GM12878 (cell line): ENCODE measurements around the gene NAT14. TPM values are rescaled to one million over a fixed set of nuclear protein-coding genes. Genes with fewer than 3 reads are reported as not detected.

Experiments
- ATAC-seq: fragments of 200-7000 bp; cut with Tn5 transposase; 3 replicates; pipeline ENCODE4 v1.9.1; 2020; ENCODE audit warnings: mild to moderate bottlenecking, moderate library complexity
- BruUV-seq: library from RNA; stranded (reverse); fragments of 400-500 nt; replicated peaks from 2 replicates; lab custom pipeline; 2021; lab: Mats Ljungman, UMichigan
- CTCF ChIA-PET: fragments of 300-600 bp; sonication (Branson Sonifier 250); formaldehyde crosslinking; extraction: SDS; loops from one replicate; lab custom pipeline; 2021; ENCODE audit warnings: inconsistent platforms; lab: Yijun Ruan, JAX
- POLR2A ChIA-PET: fragments of 350-600 bp; formaldehyde crosslinking; extraction: SDS; loops from one replicate; lab custom pipeline; 2021; ENCODE audit warnings: inconsistent platforms; lab: Charles Lee
- RAD21 ChIA-PET: fragments of 300-600 bp; sonication (Branson Sonifier 250); formaldehyde crosslinking; loops from one replicate; lab custom pipeline; 2023; ENCODE audit warnings: antibody characterized with exemption; ENCODE audit not compliant: unreplicated experiment; lab: Charles Lee
- SMC1A ChIA-PET: fragments of 300-600 bp; sonication (Branson Sonifier 250); formaldehyde crosslinking; loops from one replicate; lab custom pipeline; 2023; ENCODE audit not compliant: unreplicated experiment, uncharacterized antibody; lab: Charles Lee
- DNase-seq: peaks from one replicate; pipeline ENCODE4 v3.0.0-alpha.2; 2011; ENCODE audit warnings: low read depth, low spot score
- FAIRE-seq: peaks from 3 replicates; lab custom pipeline; 2011; peaks lifted over from hg19 to GRCh38; lab: Jason Lieb, UNC
- H2AFZ ChIP-seq: 2 replicates; pipeline ENCODE4 v1.6.0; 2011; ENCODE audit warnings: low read depth, low read length, control low read depth; ENCODE audit not compliant: control insufficient read depth
- H3K27ac ChIP-seq: 2 replicates; pipeline ENCODE4 v1.5.1; 2011; ENCODE audit warnings: control low read depth; ENCODE audit not compliant: control insufficient read depth, insufficient read depth
- H3K27me3 ChIP-seq, 2 experiments: replicated peaks in 1 of 2; 2 replicates each; pipeline versions ENCODE4 v1.6.0 to v1.6.1; 2011; ENCODE audit warnings: low read length in 1 of 2; ENCODE audit not compliant: control insufficient read depth in 2 of 2, insufficient read depth in 2 of 2
- H3K36me3 ChIP-seq, 2 experiments: 2 replicates each; pipeline ENCODE4 v1.5.1; 2011; ENCODE audit warnings: low read length in 1 of 2; ENCODE audit not compliant: control insufficient read depth in 2 of 2, insufficient read depth in 2 of 2
- H3K4me1 ChIP-seq: 2 replicates; pipeline ENCODE4 v1.6.1; 2011; ENCODE audit warnings: mild to moderate bottlenecking, low read length, moderate library complexity, mixed read lengths; ENCODE audit not compliant: control insufficient read depth, insufficient read depth
- H3K4me2 ChIP-seq: 2 replicates; pipeline ENCODE4 v1.6.0; 2011; ENCODE audit warnings: control low read depth; ENCODE audit not compliant: control insufficient read depth, insufficient read depth
- H3K4me3 ChIP-seq: fragments of 200-600 bp; sonication (generic); 2 replicates; pipeline ENCODE4 v1.5.1; 2016
- H3K79me2 ChIP-seq: 2 replicates; pipeline ENCODE4 v1.6.0; 2011; ENCODE audit warnings: low read length; ENCODE audit not compliant: control insufficient read depth, insufficient read depth
- H3K9ac ChIP-seq: 2 replicates; pipeline ENCODE4 v1.8.0; 2011; ENCODE audit warnings: low read length, control low read depth, mixed read lengths; ENCODE audit not compliant: control insufficient read depth, insufficient read depth
- H3K9me3 ChIP-seq: replicated peaks from 3 replicates; pipeline ENCODE4 v1.5.1; 2011; ENCODE audit warnings: mild to moderate bottlenecking, low read length; ENCODE audit not compliant: control insufficient read depth, insufficient read depth
- H4K20me1 ChIP-seq: 2 replicates; pipeline ENCODE4 v1.6.0; 2011; ENCODE audit not compliant: control insufficient read depth, insufficient read depth
- ATF2 ChIP-seq: IDR thresholded peaks from 2 replicates; pipeline ENCODE4 v1.6.1; 2012; ENCODE audit warnings: low read length, inconsistent platforms
- CREB1 ChIP-seq: IDR thresholded peaks from 2 replicates; pipeline ENCODE4 v1.6.1; 2012; ENCODE audit warnings: low read depth, mild to moderate bottlenecking, inconsistent platforms
- FOXM1 ChIP-seq: IDR thresholded peaks from 2 replicates; pipeline ENCODE4 v1.6.1; 2012; ENCODE audit warnings: low read depth, mild to moderate bottlenecking, inconsistent platforms, low read length, moderate library complexity
- IKZF1 ChIP-seq: fragments of 450-650 bp; conservative IDR thresholded peaks from 2 replicates; pipeline ENCODE4 v1.6.1; 2017; ENCODE audit warnings: antibody characterized with exemption, mild to moderate bottlenecking
- JUNB ChIP-seq: IDR thresholded peaks from 2 replicates; pipeline ENCODE4 v1.6.1; 2016; ENCODE audit warnings: antibody characterized with exemption, mild to moderate bottlenecking
- MXI1 ChIP-seq: fragments of 150-350 bp; IDR thresholded peaks from 2 replicates; pipeline ENCODE4 v1.6.1; 2011; ENCODE audit warnings: low read depth, mild to moderate bottlenecking, inconsistent platforms, low read length, improper control_type of control experiment
- NBN ChIP-seq: fragments of 450-650 bp; IDR thresholded peaks from 2 replicates; pipeline ENCODE4 v1.6.1; 2016
- PAX5 ChIP-seq: IDR thresholded peaks from 2 replicates; pipeline ENCODE4 v1.6.1; 2011; ENCODE audit warnings: low read depth, low read length, borderline replicate concordance
- PAX8 ChIP-seq: fragments of 450-650 bp; IDR thresholded peaks from 2 replicates; pipeline ENCODE4 v1.6.1; 2017; ENCODE audit warnings: mild to moderate bottlenecking, moderate library complexity
- POLR2AphosphoS2 ChIP-seq: IDR thresholded peaks from 2 replicates; pipeline ENCODE4 v1.6.1; 2011; ENCODE audit warnings: low read depth, mild to moderate bottlenecking, low read length, improper control_type of control experiment, moderate library complexity
- RAD21 ChIP-seq: IDR thresholded peaks from 2 replicates; pipeline ENCODE4 v1.6.1; 2011; ENCODE audit warnings: mild to moderate bottlenecking, low read depth, low read length, moderate library complexity; ENCODE audit not compliant: insufficient read depth
- SP1 ChIP-seq: IDR thresholded peaks from one replicate; pipeline ENCODE4 v1.6.1; 2011; ENCODE audit warnings: low read depth, low read length
- TCF3 ChIP-seq: IDR thresholded peaks from 2 replicates; pipeline ENCODE4 v1.6.1; 2012; ENCODE audit warnings: low read depth, mild to moderate bottlenecking, low read length, borderline replicate concordance; ENCODE audit not compliant: insufficient read depth
- YY1 ChIP-seq: IDR thresholded peaks from 2 replicates; pipeline ENCODE4 v1.6.1; 2011; ENCODE audit warnings: low read depth, mild to moderate bottlenecking, low read length
- ZNF384 ChIP-seq: IDR thresholded peaks from 2 replicates; pipeline ENCODE4 v1.6.1; 2012; ENCODE audit warnings: low read depth, mild to moderate bottlenecking, low read length, improper control_type of control experiment, borderline replicate concordance
- ZNF622 ChIP-seq: fragments of 450-650 bp; IDR thresholded peaks from 2 replicates; pipeline ENCODE4 v1.6.1; 2017; ENCODE audit warnings: mild to moderate bottlenecking, inconsistent platforms
- WGBS: methylation state at CpG from one replicate; pipeline ENCODE4 v1.1.6; 2016; ENCODE audit warnings: low lambda C conversion rate; ENCODE audit not compliant: insufficient replicate concordance, insufficient coverage; ENCODE audit errors: missing lambda C conversion rate; 5-methylcytosine and 5-hydroxymethylcytosine counted together
- in situ Hi-C: fragments of 300-500 bp; cut with MboI; formaldehyde crosslinking; loops from 9 replicates; pipeline ENCODE4 v1.14.3; 2018; ENCODE audit warnings: mixed read lengths
- intact Hi-C: fragments of 100-400 bp; cut with micrococcal nuclease; formaldehyde crosslinking; loops from one replicate; pipeline ENCODE4 v1.14.2; 2022; ENCODE audit not compliant: unreplicated experiment
- polyA plus RNA-seq, 11 experiments: library from polyadenylated mRNA; depleted of rRNA in 4 of 11; unstranded in 6 of 11; stranded (reverse) in 5 of 11; fragments of >200 nt; fragmentation: Nextera tagmentation in 4 of 11; fragmentation: Illumina TruSeq in 1 of 11; extraction: Ambion mirVana in 4 of 11; extraction: Trizol in 1 of 11; gene quantifications; 1 replicate in 1 of 11; 2 replicates in 10 of 11; pipeline versions ENCODE4 v1.2.1 to v1.2.3, GENCODE V29; 2011 to 2016; ENCODE audit warnings: inconsistent platforms in 2 of 11, missing spikeins in 2 of 11, low read depth in 1 of 11
- total RNA-seq, 4 experiments: library from RNA; depleted of rRNA in 3 of 4; stranded (reverse); fragments of >200 nt in 3 of 4; fragmentation: Illumina TruSeq in 1 of 4; extraction: Trizol in 1 of 4; gene quantifications; 2 replicates each; pipeline versions ENCODE4 v1.2.1 to v1.2.3, GENCODE V29; 2013 to 2021
- TF ChIP-seq, protein P1 (sequence below): fragments of 450-650 bp; IDR thresholded peaks from 2 replicates; pipeline ENCODE4 v1.6.1; 2017; ENCODE audit warnings: mild to moderate bottlenecking
- TF ChIP-seq, protein P2 (sequence below): fragments of 450-650 bp; IDR thresholded peaks from 2 replicates; pipeline ENCODE4 v1.6.1; 2017; ENCODE audit warnings: antibody characterized with exemption, mild to moderate bottlenecking, moderate library complexity
- TF ChIP-seq, protein P3 (sequence below): fragments of 450-650 bp; IDR thresholded peaks from 2 replicates; pipeline ENCODE4 v1.6.1; 2017; ENCODE audit warnings: borderline replicate concordance

Gene NAT14
- total and polyA plus RNA-seq, 10 of the 15 experiments (the other 5 are each of a cell fraction or from before 2014, with no cell fraction given), result 0.87 to 23.6 (median 9.7) TPM

DNA sequence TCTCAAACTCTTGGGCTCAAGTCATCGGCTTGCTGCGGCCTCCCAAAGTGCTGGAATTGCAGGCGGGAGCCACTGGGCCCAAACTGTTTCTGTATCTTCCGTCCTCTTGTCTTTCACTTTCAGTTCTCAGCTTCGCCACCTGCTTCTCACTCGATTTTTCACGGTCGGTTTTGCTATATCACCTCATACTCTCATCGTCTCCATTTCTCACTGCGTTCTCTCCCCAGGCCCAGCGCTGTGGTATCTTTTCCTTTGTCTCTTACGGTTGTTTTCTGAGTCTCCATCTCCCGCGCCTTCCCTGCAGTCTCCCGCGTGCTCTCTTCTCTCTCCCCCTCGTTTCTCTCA is 18.1 kb downstream of the NAT14 start:
- H4K20me1 ChIP-seq, result no peaks in the 10 kb centered on the region
- no peaks in the 10 kb centered on the region for H3K9me3 ChIP-seq
- peak overlapping the region; percentile 97 for H2AFZ ChIP-seq
- TSS peak; percentile 85 for BruUV-seq
- intact Hi-C loops, result loop anchor here (2.0 kb wide), 1 partner anchor 362 kb away; no protein-coding TSS in a partner anchor
- peak overlapping the region; percentile 58; the same call in 1 of the 2 replicates for H3K4me2 ChIP-seq
- H3K4me1 ChIP-seq, result peaks cover 5% of the 10 kb centered on the region
- POLR2A ChIA-PET, result interaction anchor here (0.7 to 1.0 kb wide), 3 partner anchors 18 to 123 kb away, joined by 3 to 4 read pairs (median 3); partner anchors contain the start of genes ISOC2 and NAT14
- RAD21 ChIA-PET, result interaction anchor here (0.7 to 1.7 kb wide), 16 partner anchors 10 to 362 kb away, joined by 3 to 34 read pairs (median 7); partner anchors contain the start of genes CCDC106, HSPBP1, ISOC2 and KMT5C
- SMC1A ChIA-PET, result interaction anchor here (1.0 to 2.4 kb wide), 4 partner anchors 30 to 211 kb away, joined by 3 to 19 read pairs (median 7); partner anchors contain the start of gene ZNF865
- H3K4me3 ChIP-seq, result no peak overlapping the region
- DNase-seq (no peak), ATAC-seq (no peak), FAIRE-seq (no peak)
- CTCF ChIA-PET, result interaction anchor here (0.8 to 3.7 kb wide), 24 partner anchors 9 to 362 kb away, joined by 3 to 88 read pairs (median 12); partner anchors contain the start of genes ISOC2, NAT14, SSC5D and TMEM238
- no peaks in the 10 kb centered on the region for H3K36me3 ChIP-seq
- no peak overlapping the region for H3K9ac ChIP-seq
- no peaks in the 10 kb centered on the region for H3K27me3 ChIP-seq
- H3K79me2 ChIP-seq, result no peaks in the 10 kb centered on the region
- 89% methylated on average over 17 of the region's 17 CpGs for WGBS
- no peak overlapping the region for H3K27ac ChIP-seq
- in situ Hi-C loops, result no loop called here
- TF ChIP-seq MXI1 (no peak), IKZF1 (no peak), NBN (no peak), FOXM1 (no peak), YY1 (no peak), ZNF384 (no peak), PAX8 (no peak), JUNB (no peak), RAD21 (no peak), ATF2 (no peak), PAX5 (no peak), POLR2AphosphoS2 (no peak), CREB1 (no peak), TCF3 (no peak), ZNF622 (no peak), SP1 (no peak)
- TF ChIP-seq, protein P1, sequence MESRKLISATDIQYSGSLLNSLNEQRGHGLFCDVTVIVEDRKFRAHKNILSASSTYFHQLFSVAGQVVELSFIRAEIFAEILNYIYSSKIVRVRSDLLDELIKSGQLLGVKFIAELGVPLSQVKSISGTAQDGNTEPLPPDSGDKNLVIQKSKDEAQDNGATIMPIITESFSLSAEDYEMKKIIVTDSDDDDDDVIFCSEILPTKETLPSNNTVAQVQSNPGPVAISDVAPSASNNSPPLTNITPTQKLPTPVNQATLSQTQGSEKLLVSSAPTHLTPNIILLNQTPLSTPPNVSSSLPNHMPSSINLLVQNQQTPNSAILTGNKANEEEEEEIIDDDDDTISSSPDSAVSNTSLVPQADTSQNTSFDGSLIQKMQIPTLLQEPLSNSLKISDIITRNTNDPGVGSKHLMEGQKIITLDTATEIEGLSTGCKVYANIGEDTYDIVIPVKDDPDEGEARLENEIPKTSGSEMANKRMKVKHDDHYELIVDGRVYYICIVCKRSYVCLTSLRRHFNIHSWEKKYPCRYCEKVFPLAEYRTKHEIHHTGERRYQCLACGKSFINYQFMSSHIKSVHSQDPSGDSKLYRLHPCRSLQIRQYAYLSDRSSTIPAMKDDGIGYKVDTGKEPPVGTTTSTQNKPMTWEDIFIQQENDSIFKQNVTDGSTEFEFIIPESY, result no peak
- TF ChIP-seq, protein P2, sequence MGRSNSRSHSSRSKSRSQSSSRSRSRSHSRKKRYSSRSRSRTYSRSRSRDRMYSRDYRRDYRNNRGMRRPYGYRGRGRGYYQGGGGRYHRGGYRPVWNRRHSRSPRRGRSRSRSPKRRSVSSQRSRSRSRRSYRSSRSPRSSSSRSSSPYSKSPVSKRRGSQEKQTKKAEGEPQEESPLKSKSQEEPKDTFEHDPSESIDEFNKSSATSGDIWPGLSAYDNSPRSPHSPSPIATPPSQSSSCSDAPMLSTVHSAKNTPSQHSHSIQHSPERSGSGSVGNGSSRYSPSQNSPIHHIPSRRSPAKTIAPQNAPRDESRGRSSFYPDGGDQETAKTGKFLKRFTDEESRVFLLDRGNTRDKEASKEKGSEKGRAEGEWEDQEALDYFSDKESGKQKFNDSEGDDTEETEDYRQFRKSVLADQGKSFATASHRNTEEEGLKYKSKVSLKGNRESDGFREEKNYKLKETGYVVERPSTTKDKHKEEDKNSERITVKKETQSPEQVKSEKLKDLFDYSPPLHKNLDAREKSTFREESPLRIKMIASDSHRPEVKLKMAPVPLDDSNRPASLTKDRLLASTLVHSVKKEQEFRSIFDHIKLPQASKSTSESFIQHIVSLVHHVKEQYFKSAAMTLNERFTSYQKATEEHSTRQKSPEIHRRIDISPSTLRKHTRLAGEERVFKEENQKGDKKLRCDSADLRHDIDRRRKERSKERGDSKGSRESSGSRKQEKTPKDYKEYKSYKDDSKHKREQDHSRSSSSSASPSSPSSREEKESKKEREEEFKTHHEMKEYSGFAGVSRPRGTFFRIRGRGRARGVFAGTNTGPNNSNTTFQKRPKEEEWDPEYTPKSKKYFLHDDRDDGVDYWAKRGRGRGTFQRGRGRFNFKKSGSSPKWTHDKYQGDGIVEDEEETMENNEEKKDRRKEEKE, result no peak
- TF ChIP-seq, protein P3, sequence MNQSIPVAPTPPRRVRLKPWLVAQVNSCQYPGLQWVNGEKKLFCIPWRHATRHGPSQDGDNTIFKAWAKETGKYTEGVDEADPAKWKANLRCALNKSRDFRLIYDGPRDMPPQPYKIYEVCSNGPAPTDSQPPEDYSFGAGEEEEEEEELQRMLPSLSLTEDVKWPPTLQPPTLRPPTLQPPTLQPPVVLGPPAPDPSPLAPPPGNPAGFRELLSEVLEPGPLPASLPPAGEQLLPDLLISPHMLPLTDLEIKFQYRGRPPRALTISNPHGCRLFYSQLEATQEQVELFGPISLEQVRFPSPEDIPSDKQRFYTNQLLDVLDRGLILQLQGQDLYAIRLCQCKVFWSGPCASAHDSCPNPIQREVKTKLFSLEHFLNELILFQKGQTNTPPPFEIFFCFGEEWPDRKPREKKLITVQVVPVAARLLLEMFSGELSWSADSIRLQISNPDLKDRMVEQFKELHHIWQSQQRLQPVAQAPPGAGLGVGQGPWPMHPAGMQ, result no peak
